Adrenal gland (tissue), 12 donors: ENCODE measurements around the gene RNF169. TPM values are rescaled to one million over a fixed set of nuclear protein-coding genes. Genes with fewer than 3 reads are reported as not detected.

Experiments used
- DNase-seq, 7 donors: peaks; one replicate each; pipeline ENCODE4 v3.0.0-alpha.2; 2019 to 2020
- H3K27ac ChIP-seq, 5 donors: fragments of 200-600 bp; sonication (generic) in 4 of 5; 1 replicate in 3 of 5; 2 replicates in 2 of 5; pipeline versions ENCODE4 v1.5.1 to v1.8.0; 2016 to 2020; ENCODE audit warnings: mild to moderate bottlenecking in 1 of 5
- H3K27me3 ChIP-seq: fragments of 200-600 bp; 2 replicates; pipeline ENCODE4 v1.8.0; 2021
- H3K36me3 ChIP-seq, 2 donors: fragments of 200-600 bp; replicated peaks in 1 of 2; 1 replicate in 1 of 2; 2 replicates in 1 of 2; pipeline versions ENCODE4 v1.5.1 to v1.8.0; 2018 to 2022
- H3K4me1 ChIP-seq, 2 donors: fragments of 200-600 bp; replicated peaks in 1 of 2; 1 replicate in 1 of 2; 2 replicates in 1 of 2; pipeline versions ENCODE4 v1.5.1 to v1.8.0; 2018 to 2021
- H3K4me3 ChIP-seq, 4 donors: fragments of 200-600 bp; sonication (generic) in 3 of 4; one replicate each; pipeline ENCODE4 v1.5.1; 2016 to 2018
- H3K9me3 ChIP-seq, 3 donors: fragments of 200-600 bp; sonication (generic) in 1 of 3; replicated peaks in 1 of 3; 1 replicate in 2 of 3; 2 replicates in 1 of 3; pipeline versions ENCODE4 v1.5.1 to v1.8.0; 2016 to 2021
- CTCF ChIP-seq, 6 experiments: fragments of 450-650 bp in 4 of 6; fragments of 200-600 bp in 2 of 6; sonication (generic) in 1 of 6; IDR thresholded peaks; 1 replicate in 5 of 6; 2 replicates in 1 of 6; pipeline versions ENCODE4 v1.5.1 to v1.8.0; 2016 to 2021; ENCODE audit warnings: antibody characterized with exemption in 6 of 6, mild to moderate bottlenecking in 2 of 6, moderate library complexity in 1 of 6
- POLR2A ChIP-seq, 2 donors: fragments of 450-650 bp; IDR thresholded peaks; one replicate each; pipeline ENCODE4 v1.6.1; 2017; ENCODE audit warnings: antibody characterized with exemption in 2 of 2, mild to moderate bottlenecking in 2 of 2, moderate library complexity in 1 of 2
- WGBS, 4 donors: extraction: QIAGEN DNeasy Blood & Tissue Kit in 2 of 4; methylation state at CpG; one replicate each; pipeline versions ENCODE4 v1.1.5 to v1.1.7; 2013 to 2017; 5-methylcytosine and 5-hydroxymethylcytosine counted together
- intact Hi-C, 2 donors: fragments of 100-400 bp; cut with DNase I; formaldehyde crosslinking; loops; one replicate each; pipeline versions ENCODE4 v1.14.1 to v1.15.0; 2022 to 2023
- polyA plus RNA-seq, 3 donors: library from polyadenylated mRNA; stranded (reverse); fragments of 200-250 nt in 2 of 3; fragments of 350-450 nt in 1 of 3; fragmentation: Illumina TruSeq in 1 of 3; extraction: RNeasy Lipid Tissue Mini Kit (QIAGEN cat#74804) in 1 of 3; gene quantifications; one replicate each; pipeline ENCODE4 v1.2.3, GENCODE V29; 2013 to 2014
- total RNA-seq, 9 donors: library from RNA; depleted of rRNA in 4 of 9; stranded (reverse); fragments of >200 nt in 4 of 9; fragments of 120-200 nt in 1 of 9; fragmentation: NEBNext Ultra II Directional in 1 of 9; extraction: Animal tissue kit (Norgen Biotek cat#: 25700) in 1 of 9; gene quantifications; one replicate each; pipeline versions ENCODE4 v1.1.0 to v1.2.4, GENCODE V29; 2013 to 2023
- donor health status: healthy with polysubstance abuse.
- donor health status: Bipolar disorder and iron deficiency.
- donor health status: DM: yes; HTN: yes; CAD: no.
- donor health status: DM: no; HTN: no; CAD: no.
- donor health status: DM: no; HTN: no; CAD: no.
- donor health status: DM: yes; HTN: yes; CAD: no.

The RNF169 gene
- total and polyA plus RNA-seq, 12 donors, result 1.9 to 17.8 (median 11.0) TPM

- Histone ChIP-seq H3K4me1 (peaks cover 0 to 37% of the 10 kb centered on the region in 2 donors), H3K4me3 (no peak overlapping the region), H3K9me3 (no peaks in the 10 kb centered on the region), H3K36me3 (no peaks in the 10 kb centered on the region), H3K27me3 (no peaks in the 10 kb centered on the region), H3K27ac (no peak overlapping the region)
- intact Hi-C loops, result no loop called here
- TF ChIP-seq POLR2A (IDR thresholded peaks at IDR 0.05), result no peak
- no peak for TF ChIP-seq CTCF (IDR thresholded peaks at IDR 0.05)
- WGBS, 4 donors, result 77 to 85% (median 80%) methylated on average over 5 of the region's 5 CpGs
- DNase-seq, result no peak
Measured at GRCh38 chr11:74784234-74784633, 35.6 kb downstream of the RNF169 start.

- intact Hi-C loops, result no loop called here
- H3K4me1 ChIP-seq, result peaks cover 0 to 37% of the 10 kb centered on the region in 2 donors
- no peak for TF ChIP-seq CTCF (IDR thresholded peaks at IDR 0.05)
- TF ChIP-seq POLR2A (IDR thresholded peaks at IDR 0.05), result no peak
Measured at GRCh38 chr11:74784726-74785125, 36.1 kb downstream of the RNF169 start.

GRCh38 chr11:74786574-74786973, 37.9 kb downstream of the RNF169 start:
- H3K9me3 ChIP-seq, result no peaks in the 10 kb centered on the region
- peaks cover 0 to 13% of the 10 kb centered on the region in 2 donors for H3K36me3 ChIP-seq
- no peaks in the 10 kb centered on the region for H3K27me3 ChIP-seq
- no peak overlapping the region for H3K27ac ChIP-seq
- intact Hi-C loops, result no loop called here
- H3K4me1 ChIP-seq, result peaks cover 0 to 25% of the 10 kb centered on the region in 2 donors
- no peak for DNase-seq
- no peak for TF ChIP-seq POLR2A (IDR thresholded peaks at IDR 0.05)
- no peak for TF ChIP-seq CTCF (IDR thresholded peaks at IDR 0.05)
- H3K4me3 ChIP-seq, result no peak overlapping the region

More at GRCh38 chr11:74784726-74785125, 36.1 kb downstream of the RNF169 start:
- H3K27me3 ChIP-seq, result no peaks in the 10 kb centered on the region
- DNase-seq, result no peak
- no peak overlapping the region for H3K27ac ChIP-seq
- WGBS, 4 donors, result 68 to 94% (median 82%) methylated on average over 4 of the region's 4 CpGs
- H3K4me3 ChIP-seq, result no peak overlapping the region
- no peaks in the 10 kb centered on the region for H3K9me3 ChIP-seq
- H3K36me3 ChIP-seq, result no peaks in the 10 kb centered on the region

GRCh38 chr11:74791333-74792100, 42.9 kb downstream of the RNF169 start:
- TF ChIP-seq CTCF (IDR thresholded peaks at IDR 0.05) (no peak), POLR2A (IDR thresholded peaks at IDR 0.05) (no peak)
- H3K27me3 ChIP-seq, result no peaks in the 10 kb centered on the region
- no peak overlapping the region for H3K27ac ChIP-seq
- intact Hi-C loops, result no loop called here
- no peak for DNase-seq
- H3K36me3 ChIP-seq, result peaks cover 0 to 14% of the 10 kb centered on the region in 2 donors
- H3K9me3 ChIP-seq, result no peaks in the 10 kb centered on the region
- WGBS, 4 donors, result 86 to 98% (median 87%) methylated on average over 8 to 9 of the region's 9 CpGs
- H3K4me1 ChIP-seq, result no peaks in the 10 kb centered on the region
- H3K4me3 ChIP-seq, result no peak overlapping the region
